IMR-90 (cell line): Measurements from ENCODE around the gene CTIF.

Experiments
- BHLHE40 ChIP-seq: fragments of 150-350 bp; IDR thresholded peaks from 2 replicates; pipeline ENCODE4 v1.6.1; 2016; ENCODE audit warnings: mild to moderate bottlenecking, low read depth, low read length
- CHD1 ChIP-seq: IDR thresholded peaks from 2 replicates; pipeline ENCODE4 v1.6.1; 2012; ENCODE audit warnings: low read depth, low read length, improper control_type of control experiment
- RAD21 ChIP-seq: IDR thresholded peaks from 2 replicates; pipeline ENCODE4 v1.6.1; 2012; ENCODE audit warnings: low read length, improper control_type of control experiment
- TF ChIP-seq, protein P1 (sequence below): conservative IDR thresholded peaks from 2 replicates; pipeline ENCODE4 v1.5.1; 2012; ENCODE audit warnings: mild to moderate bottlenecking, low read depth, low read length, improper control_type of control experiment

DNA sequence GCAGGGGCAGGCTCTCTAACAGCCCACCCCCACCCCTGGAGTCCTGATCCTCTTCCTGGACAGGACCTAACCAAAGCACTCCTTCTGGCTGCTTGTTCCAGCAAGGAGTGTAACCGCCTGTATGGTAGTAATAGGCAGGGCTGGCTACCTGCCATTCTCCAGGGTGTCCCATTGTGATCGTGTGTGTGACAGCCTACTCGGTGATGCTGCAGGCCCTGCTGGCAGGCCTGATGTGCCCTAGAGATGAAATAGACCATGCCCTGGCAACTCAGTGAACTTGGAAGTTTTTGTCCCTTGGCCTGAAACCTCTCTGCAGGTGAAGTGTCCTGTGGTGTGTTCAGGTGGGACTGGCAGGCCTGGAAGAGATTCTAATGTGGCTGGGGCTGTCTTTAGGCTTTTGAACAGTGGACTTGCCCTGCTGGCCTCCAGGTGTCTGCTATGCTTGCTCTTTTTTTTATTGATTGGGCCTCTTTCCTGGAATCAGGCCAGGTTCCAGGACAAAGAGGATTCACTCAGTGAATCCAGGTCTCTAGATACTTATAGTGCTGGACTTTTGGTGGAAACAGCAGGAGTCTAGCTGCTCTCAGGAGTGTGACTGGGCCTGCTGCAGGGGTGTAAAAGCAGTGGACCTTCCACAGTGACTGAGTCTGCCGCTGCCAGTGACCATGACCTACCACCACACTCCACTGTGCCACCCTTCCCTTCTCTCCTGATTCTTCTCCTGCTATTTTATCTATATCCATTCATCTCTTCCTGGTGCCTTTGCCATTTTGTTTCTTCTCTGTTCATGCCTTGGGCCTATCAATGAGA is 132.1 kb downstream of the CTIF start:
- TF ChIP-seq, protein P1, sequence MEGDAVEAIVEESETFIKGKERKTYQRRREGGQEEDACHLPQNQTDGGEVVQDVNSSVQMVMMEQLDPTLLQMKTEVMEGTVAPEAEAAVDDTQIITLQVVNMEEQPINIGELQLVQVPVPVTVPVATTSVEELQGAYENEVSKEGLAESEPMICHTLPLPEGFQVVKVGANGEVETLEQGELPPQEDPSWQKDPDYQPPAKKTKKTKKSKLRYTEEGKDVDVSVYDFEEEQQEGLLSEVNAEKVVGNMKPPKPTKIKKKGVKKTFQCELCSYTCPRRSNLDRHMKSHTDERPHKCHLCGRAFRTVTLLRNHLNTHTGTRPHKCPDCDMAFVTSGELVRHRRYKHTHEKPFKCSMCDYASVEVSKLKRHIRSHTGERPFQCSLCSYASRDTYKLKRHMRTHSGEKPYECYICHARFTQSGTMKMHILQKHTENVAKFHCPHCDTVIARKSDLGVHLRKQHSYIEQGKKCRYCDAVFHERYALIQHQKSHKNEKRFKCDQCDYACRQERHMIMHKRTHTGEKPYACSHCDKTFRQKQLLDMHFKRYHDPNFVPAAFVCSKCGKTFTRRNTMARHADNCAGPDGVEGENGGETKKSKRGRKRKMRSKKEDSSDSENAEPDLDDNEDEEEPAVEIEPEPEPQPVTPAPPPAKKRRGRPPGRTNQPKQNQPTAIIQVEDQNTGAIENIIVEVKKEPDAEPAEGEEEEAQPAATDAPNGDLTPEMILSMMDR: no peak
- no peak for TF ChIP-seq BHLHE40
- TF ChIP-seq RAD21: no peak
- no peak for TF ChIP-seq CHD1
